T-helper 2 cell treated with Interferon-gamma antibody and Interleukin-4, amounts not matched to agents 5 μg/mL and 100 μg/mL, for 36 hours (primary cell): ENCODE results near the gene DSG4.

Experiments used
- DNase-seq: peaks from one replicate; pipeline ENCODE4 v3.0.0; 2021; ENCODE audit warnings: low spot score
- H3K27ac Mint-ChIP-seq: one replicate; pipeline ENCODE4 v1.8.0; 2021; ENCODE audit warnings: mild to moderate bottlenecking, mixed read lengths
- H3K27me3 Mint-ChIP-seq: one replicate; pipeline ENCODE4 v1.8.0; 2021; ENCODE audit warnings: low read depth, mixed read lengths
- H3K36me3 Mint-ChIP-seq: one replicate; pipeline ENCODE4 v1.8.0; 2021; ENCODE audit warnings: low read depth, mixed read lengths
- H3K4me1 Mint-ChIP-seq: one replicate; pipeline ENCODE4 v1.8.0; 2021; ENCODE audit warnings: low read depth, mixed read lengths
- H3K4me3 Mint-ChIP-seq: one replicate; pipeline ENCODE4 v1.8.0; 2022; ENCODE audit warnings: mild to moderate bottlenecking, moderate library complexity, mixed read lengths
- H3K9me3 Mint-ChIP-seq: one replicate; pipeline ENCODE4 v1.8.0; 2021; ENCODE audit warnings: mixed read lengths

The DSG4 gene

GRCh38 chr18:31396796-31397612, 20.4 kb downstream of the DSG4 start:
- H3K36me3 Mint-ChIP-seq, result no peaks in the 10 kb centered on the region
- H3K4me1 Mint-ChIP-seq, result no peaks in the 10 kb centered on the region
- no peak overlapping the region for H3K27ac Mint-ChIP-seq
- no peaks in the 10 kb centered on the region for H3K27me3 Mint-ChIP-seq
- no peaks in the 10 kb centered on the region for H3K9me3 Mint-ChIP-seq
- H3K4me3 Mint-ChIP-seq, result no peak overlapping the region
- no peak for DNase-seq

- H3K4me1 Mint-ChIP-seq, result no peaks in the 10 kb centered on the region
- no peaks in the 10 kb centered on the region for H3K27me3 Mint-ChIP-seq
- no peak overlapping the region for H3K4me3 Mint-ChIP-seq
- H3K27ac Mint-ChIP-seq, result no peak overlapping the region
- no peak for DNase-seq
- no peaks in the 10 kb centered on the region for H3K9me3 Mint-ChIP-seq
- H3K36me3 Mint-ChIP-seq, result no peaks in the 10 kb centered on the region
These were observed 21.6 kb downstream of the DSG4 start for GRCh38 chr18:31398191-31398590.

DNA sequence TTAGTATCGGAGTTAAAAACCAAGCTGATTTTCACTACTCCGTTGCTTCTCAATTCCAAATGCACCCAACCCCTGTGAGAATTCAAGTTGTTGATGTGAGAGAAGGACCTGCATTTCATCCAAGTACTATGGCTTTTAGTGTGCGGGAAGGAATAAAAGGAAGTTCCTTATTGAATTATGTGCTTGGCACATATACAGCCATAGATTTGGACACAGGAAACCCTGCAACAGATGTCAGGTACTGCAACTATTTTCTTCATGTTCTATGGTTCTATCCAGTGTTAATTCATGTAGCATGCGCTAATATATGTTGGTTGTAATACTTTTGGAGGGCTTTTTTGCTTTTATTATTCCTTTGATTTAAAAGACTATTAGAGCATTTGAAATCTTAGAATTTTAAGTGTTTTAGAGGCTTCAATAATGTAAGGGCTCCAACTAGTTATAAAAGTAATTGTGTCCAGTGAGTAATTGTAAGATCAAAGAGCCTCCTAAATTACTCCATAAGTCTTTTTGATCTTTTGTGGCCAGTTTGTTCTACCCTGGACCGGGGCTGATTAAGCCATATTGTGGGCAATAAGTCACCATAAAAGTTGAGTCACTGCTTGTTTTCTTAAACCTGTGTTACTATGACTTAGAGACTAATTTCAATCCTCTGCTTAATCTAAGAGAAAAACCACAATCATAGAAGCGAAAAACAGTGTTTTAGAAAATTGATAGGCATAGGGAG, 22.9 kb downstream of the DSG4 start:
- DNase-seq, result no peak
- no peaks in the 10 kb centered on the region for H3K4me1 Mint-ChIP-seq
- H3K36me3 Mint-ChIP-seq, result no peaks in the 10 kb centered on the region
- no peaks in the 10 kb centered on the region for H3K9me3 Mint-ChIP-seq
- H3K27ac Mint-ChIP-seq, result no peak overlapping the region
- no peaks in the 10 kb centered on the region for H3K27me3 Mint-ChIP-seq
- H3K4me3 Mint-ChIP-seq, result no peak overlapping the region

DNA sequence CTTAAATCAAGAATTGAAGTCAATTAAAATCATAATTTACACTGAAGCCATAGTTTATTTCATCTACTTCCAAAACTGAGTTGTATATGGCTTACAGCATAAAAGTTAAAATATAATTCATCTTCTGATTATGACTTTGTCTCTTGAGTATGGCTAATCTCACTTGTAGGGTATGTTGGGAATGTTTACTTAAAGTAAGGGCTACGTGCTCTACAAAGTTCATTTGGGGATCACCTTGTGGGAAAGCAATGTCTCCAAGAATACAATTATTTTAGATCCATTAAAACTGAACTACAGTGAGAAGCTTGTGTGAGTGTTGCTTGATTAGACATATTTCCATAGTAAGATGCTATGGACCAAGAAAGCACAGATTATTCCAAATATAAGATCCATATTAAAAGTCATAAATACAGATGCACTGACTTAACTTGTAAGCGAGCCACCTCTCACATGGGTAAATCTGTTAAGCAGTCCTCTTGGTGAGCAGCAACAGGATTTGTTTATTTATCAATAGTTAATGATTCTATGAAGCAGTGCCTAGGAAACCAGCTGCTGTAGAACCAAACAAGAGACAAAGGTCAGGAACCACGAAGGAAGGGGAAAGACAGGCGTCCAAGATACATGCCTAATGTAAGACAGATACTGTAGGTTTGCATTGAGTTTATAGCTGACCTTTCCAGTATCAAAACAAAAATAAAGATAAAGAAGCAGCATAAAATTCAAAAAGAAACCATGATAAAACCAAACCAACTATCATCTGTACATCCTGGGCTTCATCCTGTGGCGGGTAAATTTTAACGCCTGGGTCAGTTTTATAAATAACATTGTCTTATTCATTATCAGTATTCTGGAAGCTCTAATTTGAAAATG, 24.8 kb downstream of the DSG4 start:
- no peak overlapping the region for H3K27ac Mint-ChIP-seq
- H3K36me3 Mint-ChIP-seq, result no peaks in the 10 kb centered on the region
- no peaks in the 10 kb centered on the region for H3K4me1 Mint-ChIP-seq
- DNase-seq, result no peak
- no peaks in the 10 kb centered on the region for H3K9me3 Mint-ChIP-seq
- no peaks in the 10 kb centered on the region for H3K27me3 Mint-ChIP-seq
- H3K4me3 Mint-ChIP-seq, result no peak overlapping the region

DNA sequence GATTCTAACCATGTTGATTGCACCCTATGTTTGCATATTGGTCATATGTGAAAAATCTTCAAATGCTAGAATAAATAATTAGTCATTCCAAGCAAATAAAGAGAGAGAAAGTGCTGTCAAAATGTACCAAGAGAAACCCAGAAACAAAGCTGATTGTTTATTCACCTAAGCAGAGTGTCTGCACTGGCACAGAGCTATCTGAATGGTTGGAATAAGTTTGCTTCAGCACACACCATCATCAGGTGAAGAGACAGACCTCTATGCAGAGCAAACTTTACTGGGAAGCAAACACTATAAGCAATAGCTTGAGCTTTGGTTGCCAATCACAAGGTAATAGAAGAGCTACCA, 25.4 kb downstream of the DSG4 start:
- Mint-ChIP-seq H3K36me3 (no peaks in the 10 kb centered on the region), H3K9me3 (no peaks in the 10 kb centered on the region), H3K27me3 (no peaks in the 10 kb centered on the region), H3K4me1 (no peaks in the 10 kb centered on the region), H3K27ac (no peak overlapping the region), H3K4me3 (no peak overlapping the region)
- no peak for DNase-seq

DNA sequence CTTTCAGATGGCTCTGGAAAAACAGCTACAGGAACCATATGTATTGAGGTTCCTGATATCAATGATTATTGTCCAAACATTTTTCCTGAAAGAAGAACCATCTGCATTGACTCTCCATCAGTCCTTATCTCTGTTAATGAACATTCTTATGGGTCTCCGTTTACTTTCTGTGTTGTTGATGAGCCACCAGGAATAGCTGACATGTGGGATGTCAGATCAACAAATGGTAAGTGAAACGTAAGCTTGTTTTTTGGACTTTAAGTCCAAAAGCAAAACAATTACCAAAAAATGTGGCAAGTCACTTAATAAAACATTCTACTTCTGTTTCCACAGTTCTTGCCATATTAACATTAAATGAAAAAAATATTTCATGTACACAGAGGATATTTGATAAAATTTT, 26.8 kb downstream of the DSG4 start:
- Mint-ChIP-seq H3K9me3 (no peaks in the 10 kb centered on the region), H3K4me3 (no peak overlapping the region), H3K4me1 (no peaks in the 10 kb centered on the region), H3K36me3 (no peaks in the 10 kb centered on the region), H3K27ac (no peak overlapping the region), H3K27me3 (no peaks in the 10 kb centered on the region)
- DNase-seq, result no peak

GRCh38 chr18:31407649-31408048, 31.1 kb downstream of the DSG4 start:
- no peak overlapping the region for H3K27ac Mint-ChIP-seq
- no peaks in the 10 kb centered on the region for H3K4me1 Mint-ChIP-seq
- H3K36me3 Mint-ChIP-seq, result no peaks in the 10 kb centered on the region
- peaks cover 4% of the 10 kb centered on the region for H3K9me3 Mint-ChIP-seq
- H3K27me3 Mint-ChIP-seq, result no peaks in the 10 kb centered on the region
- no peak for DNase-seq
- H3K4me3 Mint-ChIP-seq, result no peak overlapping the region

- DNase-seq, result no peak
- H3K36me3 Mint-ChIP-seq, result no peaks in the 10 kb centered on the region
- H3K27me3 Mint-ChIP-seq, result no peaks in the 10 kb centered on the region
- H3K4me1 Mint-ChIP-seq, result no peaks in the 10 kb centered on the region
- H3K9me3 Mint-ChIP-seq, result peaks cover 4% of the 10 kb centered on the region
- H3K4me3 Mint-ChIP-seq, result no peak overlapping the region
- H3K27ac Mint-ChIP-seq, result no peak overlapping the region
These were observed 32.7 kb downstream of the DSG4 start for GRCh38 chr18:31409276-31409675.

DNA sequence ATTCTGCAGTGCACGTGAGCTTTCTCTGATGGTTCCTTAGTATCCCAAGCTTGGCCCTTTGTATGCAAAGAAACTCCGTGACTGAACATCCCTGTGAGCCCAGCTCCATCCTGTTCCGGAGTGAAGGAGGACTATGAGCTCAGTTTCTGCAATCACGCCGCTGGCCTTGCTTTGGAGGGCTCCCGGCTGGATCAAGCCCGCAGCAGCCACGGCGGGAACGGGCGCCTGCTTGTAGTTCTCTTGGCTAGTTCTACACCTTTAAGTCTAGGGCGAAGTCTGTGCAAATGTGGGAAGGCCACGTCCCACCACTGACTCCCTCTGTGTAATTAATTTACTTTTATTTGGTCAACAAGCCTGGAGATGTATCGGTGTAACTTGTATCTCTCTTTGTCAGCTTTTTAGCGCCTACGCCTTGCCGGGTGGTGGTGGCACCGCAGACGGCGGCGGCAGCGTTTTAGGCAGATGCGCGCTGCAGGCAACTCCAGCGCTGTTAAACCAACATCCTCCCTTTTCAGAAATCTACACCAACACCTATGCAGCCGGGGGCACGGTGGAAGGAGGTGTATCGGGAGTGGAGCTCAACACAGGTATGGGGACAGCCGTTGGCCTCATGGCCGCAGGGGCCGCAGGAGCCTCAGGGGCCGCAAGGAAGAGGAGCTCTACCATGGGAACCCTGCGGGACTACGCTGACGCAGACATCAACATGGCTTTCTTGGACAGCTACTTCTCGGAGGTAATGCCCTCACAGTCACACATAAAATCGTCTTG, 34.3 kb downstream of the DSG4 start:
- peaks cover 4% of the 10 kb centered on the region for H3K9me3 Mint-ChIP-seq
- DNase-seq, result no peak
- H3K27me3 Mint-ChIP-seq, result no peaks in the 10 kb centered on the region
- H3K4me1 Mint-ChIP-seq, result no peaks in the 10 kb centered on the region
- H3K36me3 Mint-ChIP-seq, result no peaks in the 10 kb centered on the region
- no peak overlapping the region for H3K4me3 Mint-ChIP-seq
- no peak overlapping the region for H3K27ac Mint-ChIP-seq

DNA sequence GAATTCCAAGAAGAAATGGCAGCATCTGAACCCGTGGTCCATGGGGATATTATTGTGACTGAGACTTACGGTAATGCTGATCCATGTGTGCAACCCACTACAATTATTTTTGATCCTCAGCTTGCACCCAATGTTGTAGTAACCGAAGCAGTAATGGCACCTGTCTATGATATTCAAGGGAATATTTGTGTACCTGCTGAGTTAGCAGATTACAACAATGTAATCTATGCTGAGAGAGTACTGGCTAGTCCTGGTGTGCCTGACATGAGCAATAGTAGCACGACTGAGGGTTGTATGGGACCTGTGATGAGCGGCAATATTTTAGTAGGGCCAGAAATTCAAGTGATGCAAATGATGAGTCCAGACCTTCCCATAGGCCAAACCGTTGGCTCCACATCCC, 36.6 kb downstream of the DSG4 start:
- DNase-seq, result no peak
- Mint-ChIP-seq H3K27ac (no peak overlapping the region), H3K9me3 (peaks cover 4% of the 10 kb centered on the region), H3K36me3 (no peaks in the 10 kb centered on the region), H3K4me3 (no peak overlapping the region), H3K4me1 (no peaks in the 10 kb centered on the region), H3K27me3 (no peaks in the 10 kb centered on the region)

DNA sequence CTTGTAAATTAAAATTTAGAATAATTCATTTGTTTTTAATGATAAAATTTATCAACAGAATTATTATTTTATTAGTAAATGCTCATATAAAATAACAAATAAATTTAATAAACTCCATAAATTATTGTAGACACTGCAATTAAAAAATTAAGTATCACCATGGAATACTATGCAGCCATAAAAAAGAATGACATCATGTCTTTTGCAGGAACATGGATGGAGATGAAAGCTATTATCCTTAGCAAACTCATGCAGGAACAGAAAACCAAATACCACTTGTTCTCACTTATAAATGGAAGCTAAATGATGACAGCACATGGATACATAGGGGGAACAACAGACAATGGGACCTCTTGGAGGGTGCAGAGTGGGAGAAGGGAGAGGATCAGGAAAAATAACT, 41.3 kb downstream of the DSG4 start:
- Mint-ChIP-seq H3K9me3 (no peaks in the 10 kb centered on the region), H3K4me3 (no peak overlapping the region), H3K27me3 (no peaks in the 10 kb centered on the region), H3K36me3 (no peaks in the 10 kb centered on the region), H3K27ac (no peak overlapping the region), H3K4me1 (no peaks in the 10 kb centered on the region)
- no peak for DNase-seq

DNA sequence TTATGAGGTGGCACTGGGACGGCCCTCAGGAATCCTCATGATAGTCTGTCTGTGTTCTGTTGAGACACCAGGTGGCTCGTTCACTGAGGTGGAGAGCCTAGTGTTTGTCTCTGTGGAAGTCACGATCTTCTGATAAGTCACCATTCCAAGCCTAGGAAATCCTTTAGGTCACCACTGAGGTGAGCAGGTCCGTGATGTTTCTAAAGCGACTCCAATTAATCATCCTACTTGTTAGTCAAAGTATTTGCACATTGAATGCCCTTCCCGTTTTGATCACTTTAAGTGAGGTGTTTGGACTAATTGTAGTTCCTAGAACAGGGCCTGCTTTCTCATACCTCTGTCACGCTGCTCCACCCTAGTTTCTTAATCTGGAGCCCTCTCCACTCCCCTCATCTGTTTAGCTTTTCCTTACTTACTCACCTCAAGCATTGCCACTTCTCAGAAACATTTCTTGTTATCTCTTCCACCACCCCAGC, 42.9 kb downstream of the DSG4 start:
- Mint-ChIP-seq H3K36me3 (no peaks in the 10 kb centered on the region), H3K4me3 (no peak overlapping the region), H3K4me1 (no peaks in the 10 kb centered on the region), H3K9me3 (no peaks in the 10 kb centered on the region), H3K27ac (no peak overlapping the region), H3K27me3 (no peaks in the 10 kb centered on the region)
- DNase-seq, result no peak

- H3K36me3 Mint-ChIP-seq, result no peaks in the 10 kb centered on the region
- no peaks in the 10 kb centered on the region for H3K27me3 Mint-ChIP-seq
- no peaks in the 10 kb centered on the region for H3K9me3 Mint-ChIP-seq
- no peaks in the 10 kb centered on the region for H3K4me1 Mint-ChIP-seq
- H3K27ac Mint-ChIP-seq, result no peak overlapping the region
- H3K4me3 Mint-ChIP-seq, result no peak overlapping the region
- no peak for DNase-seq
These were observed 43.5 kb downstream of the DSG4 start for GRCh38 chr18:31420032-31420431.
